Stimulated activated CD4-positive, alpha-beta T cell treated with anti-CD3 and anti-CD28 coated beads, Interleukin-4, amount 100 ng/mL, for 48 hours (primary cell): ENCODE measurements around the gene SLC6A17.

Experiments used
- DNase-seq, 2 donors: peaks; one replicate each; pipeline ENCODE4 v3.0.0-alpha.2; 2020; ENCODE audit warnings: low read depth in 2 of 2

The SLC6A17 gene

GRCh38 chr1:110173466-110174105 lies 23.3 kb downstream of the SLC6A17 start:
- no peak for DNase-seq

DNA sequence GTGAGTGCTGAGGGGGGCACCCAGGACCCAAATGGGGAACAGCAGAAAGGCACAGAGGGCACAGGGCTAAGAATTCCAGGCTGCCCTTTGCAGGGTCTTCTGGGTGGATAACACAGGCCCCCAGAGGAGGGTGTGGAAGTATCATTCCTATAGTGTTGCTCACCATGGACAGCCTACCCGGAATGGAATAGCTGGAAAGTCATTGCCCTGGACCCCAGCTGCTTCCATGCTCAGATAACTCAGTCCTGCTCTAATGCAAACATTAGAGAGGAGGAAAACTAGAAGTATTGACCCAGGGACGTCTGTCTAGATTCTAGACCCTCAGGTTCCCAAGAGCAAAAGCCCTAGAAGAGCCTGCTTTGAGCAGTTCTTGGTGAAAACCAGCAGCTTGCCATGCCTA lies 24.7 kb downstream of the SLC6A17 start:
- no peak for DNase-seq

DNA sequence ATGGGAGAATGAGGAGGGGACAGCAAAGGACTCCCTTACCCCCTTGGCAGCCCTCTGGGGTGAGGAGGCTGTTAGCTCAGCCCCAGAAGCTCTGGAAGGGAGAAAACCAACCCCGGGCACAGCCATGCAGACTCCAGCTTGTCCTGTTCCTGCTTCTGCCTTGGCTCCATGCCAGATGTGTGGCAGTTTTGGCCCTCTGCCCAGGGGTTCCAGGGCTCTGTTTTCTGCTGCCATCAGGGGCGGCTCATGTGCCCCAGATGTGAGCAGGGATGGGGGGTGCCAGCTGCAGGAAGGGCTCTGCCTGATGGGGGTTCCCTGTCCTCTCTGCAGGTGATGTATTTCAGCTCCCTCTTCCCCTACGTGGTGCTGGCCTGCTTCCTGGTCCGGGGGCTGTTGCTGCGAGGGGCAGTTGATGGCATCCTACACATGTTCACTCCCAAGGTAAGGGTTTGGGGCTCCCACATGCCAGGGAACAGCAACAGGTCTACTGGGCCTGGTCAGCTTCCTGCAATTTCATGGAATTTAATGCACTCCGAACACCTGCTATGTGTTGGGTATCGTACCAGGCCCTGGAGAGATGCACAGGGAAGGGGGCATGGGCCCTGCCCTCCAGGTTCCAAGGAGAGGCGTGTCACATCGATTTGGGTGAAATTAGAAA lies 26.1 kb downstream of the SLC6A17 start:
- DNase-seq: no peak

- no peak for DNase-seq
Measured at GRCh38 chr1:110177775-110178174, 27.5 kb downstream of the SLC6A17 start.

DNA sequence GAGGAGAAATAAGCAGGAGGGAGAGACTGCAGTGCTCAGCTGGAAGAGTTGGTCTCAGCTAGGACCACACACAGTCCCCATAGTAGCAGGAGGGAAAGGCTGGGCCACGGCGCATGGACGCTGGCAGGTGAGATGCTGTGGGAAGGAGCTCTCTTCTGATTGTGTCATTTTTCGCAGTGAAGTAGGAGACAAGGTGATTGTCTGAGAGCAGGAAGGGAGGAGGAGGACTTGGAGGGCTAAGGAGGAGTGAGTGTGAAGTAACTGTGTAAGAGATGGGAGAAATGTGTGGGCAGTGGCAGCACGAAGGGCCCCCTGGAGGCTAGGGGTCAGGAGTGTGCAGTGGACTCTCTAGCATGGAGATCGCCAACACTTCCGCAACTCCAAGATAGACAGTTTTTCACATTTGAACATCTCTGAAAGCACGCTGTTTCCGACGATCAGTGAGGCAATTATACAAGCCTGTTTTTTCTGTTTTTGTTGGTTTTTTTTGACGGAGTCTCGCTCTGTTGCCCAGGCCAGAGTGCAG lies 33.4 kb downstream of the SLC6A17 start:
- DNase-seq: no peak

- DNase-seq: no peak
Measured at GRCh38 chr1:110184446-110184845, 34.2 kb downstream of the SLC6A17 start.

GRCh38 chr1:110185181-110185580 lies 34.9 kb downstream of the SLC6A17 start:
- DNase-seq: no peak

GRCh38 chr1:110186558-110186957 lies 36.3 kb downstream of the SLC6A17 start:
- no peak for DNase-seq

DNA sequence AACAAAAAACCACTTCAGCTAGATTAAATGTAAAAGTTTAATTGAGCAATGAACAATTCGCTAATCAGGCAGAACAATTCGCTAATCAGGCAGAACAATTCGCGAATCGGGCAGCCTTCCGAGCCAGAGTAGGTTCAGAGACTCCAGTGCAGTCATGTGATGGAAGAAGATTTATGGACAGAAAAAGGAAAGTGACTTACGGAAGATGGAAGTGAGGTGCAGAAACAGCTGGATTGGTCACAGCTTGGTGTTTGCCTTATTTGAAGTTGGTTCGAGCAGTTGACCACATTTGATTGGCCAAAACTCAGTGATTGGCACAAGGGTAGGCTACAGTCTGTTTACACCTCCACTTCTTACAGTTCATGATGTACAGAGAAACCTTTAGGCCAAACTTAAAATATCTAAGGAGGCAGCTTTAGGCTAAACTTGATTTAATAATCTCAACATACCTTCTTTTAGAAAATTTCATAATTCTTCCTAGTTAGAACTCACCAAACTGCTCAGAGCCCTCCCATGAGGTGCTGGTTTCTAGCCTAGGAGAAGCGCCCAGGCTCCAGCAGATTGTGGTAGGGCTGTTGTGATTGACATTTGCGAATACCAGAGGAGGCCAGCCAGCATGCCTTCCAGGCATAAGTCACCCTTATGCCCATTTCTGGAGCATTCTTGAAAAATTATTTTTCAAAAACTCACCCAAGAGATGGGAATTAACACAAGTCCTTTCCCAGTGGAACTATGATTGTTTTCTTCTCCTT lies 37.0 kb downstream of the SLC6A17 start:
- no peak for DNase-seq

DNA sequence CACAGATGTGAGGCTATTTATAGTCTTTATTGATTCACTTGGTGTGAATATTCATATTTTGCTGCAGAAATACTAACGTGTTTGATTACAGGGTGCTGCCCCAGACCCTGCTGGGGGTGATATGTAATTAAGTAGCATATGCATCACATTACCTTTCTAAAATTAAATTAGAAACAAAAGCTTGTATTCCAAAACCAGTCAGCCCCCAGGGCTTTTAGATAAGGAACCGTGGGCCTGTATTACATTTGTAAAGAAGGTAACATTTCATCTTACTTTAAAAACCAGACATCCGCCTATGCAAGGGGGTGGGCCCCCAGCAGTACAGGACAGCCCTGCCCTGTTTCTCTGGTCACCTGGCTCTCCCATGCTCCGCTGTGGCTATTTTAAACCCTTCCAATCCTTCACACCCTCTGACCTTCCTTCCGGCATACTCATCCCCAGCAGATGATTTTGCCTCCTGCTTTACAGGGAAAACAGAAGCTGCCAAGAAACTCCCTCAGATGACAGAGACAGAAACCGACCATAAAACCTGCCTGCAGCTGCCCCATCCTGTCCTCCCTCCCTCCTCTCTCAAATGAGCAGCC lies 37.8 kb downstream of the SLC6A17 start:
- no peak for DNase-seq

- DNase-seq: no peak
Measured at GRCh38 chr1:110189181-110189580, 38.9 kb downstream of the SLC6A17 start.

DNA sequence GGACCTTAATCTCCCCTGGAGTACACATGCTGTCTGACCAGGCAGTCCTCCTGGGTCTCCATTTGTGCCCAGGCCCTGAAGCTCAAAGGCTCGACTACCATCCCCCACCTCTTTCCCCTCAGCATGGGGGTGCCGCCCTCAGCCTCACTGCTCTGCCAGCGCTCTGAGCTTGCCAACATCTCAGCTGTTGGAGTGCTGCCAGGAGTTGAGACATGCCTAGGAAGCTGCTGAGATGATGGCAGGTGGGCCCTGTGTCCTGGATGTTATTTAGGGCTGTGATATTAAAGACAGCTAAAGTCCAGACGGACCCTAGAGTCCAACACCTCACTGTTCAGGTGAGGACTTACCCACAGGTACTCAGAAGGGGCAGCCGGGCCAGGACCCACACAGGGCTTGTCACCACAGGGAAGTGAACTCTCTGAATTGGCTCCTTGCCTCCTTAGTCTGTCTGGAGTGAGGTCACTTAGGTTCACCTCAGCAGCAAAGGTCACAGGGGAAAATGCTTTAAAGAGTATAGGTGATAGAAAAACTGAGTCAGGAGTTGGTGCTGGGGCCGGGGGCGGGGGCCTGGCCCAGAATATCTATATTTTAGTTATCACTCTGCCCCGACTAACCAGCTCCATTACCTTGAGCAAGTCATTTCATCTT lies 40.1 kb downstream of the SLC6A17 start:
- DNase-seq: no peak

DNA sequence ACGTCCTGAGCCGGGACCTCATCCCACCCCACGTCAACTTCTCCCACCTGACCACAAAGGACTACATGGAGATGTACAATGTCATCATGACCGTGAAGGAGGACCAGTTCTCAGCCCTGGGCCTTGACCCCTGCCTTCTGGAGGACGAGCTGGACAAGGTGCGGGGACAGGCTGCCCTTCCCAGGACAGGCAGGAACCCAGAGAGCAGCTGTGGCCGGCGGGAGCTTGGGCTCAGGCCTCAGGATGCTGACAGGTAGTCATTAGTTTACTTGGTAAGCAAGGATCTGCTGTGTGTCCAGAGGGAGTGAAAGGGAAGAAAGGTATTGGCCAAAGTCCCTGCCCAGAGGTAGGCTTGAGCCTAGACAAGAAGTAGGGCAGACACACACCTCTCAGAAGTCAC lies 42.2 kb downstream of the SLC6A17 start:
- DNase-seq: no peak

- no peak for DNase-seq
Measured at GRCh38 chr1:110195196-110195595, 44.9 kb downstream of the SLC6A17 start.

DNA sequence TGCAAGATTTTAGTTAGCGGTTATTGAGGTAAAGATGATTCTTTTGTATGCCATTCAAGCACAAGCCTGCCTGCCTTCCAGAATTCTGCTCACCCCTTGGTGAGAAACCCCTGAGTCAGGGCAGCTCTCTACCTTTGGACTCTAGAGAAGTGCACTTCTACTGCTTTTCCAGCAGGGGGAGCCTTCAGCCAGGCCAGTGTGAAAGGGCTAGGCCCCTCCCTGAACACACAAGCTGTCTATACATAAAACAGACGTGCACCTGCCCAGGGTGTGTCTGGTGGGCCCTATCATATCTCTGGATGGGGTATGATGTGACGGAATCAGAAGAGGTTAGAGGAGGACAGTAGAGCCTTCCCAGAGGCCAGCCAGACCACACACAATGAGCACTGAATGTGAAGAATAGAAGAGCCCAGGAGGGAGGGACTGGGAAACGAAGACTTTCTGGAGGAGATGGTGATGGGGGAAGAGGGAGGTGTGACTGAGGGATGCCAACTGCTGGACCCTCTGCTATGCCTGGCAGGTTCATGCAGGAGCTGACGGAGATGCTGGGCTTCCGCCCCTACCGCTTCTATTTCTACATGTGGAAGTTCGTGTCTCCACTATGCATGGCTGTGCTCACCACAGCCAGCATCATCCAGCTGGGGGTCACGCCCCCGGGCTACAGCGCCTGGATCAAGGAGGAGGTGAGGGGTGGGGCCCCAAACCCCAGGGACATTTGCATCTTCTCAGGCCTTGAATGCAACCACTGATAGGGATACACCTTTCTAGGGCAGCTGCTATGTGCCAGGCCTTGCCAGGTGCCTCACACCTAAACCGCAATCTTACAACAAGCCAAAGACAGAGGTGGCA lies 46.8 kb downstream of the SLC6A17 start:
- no peak for DNase-seq

- no peak for DNase-seq
Measured at GRCh38 chr1:110197905-110198629, 47.8 kb downstream of the SLC6A17 start.

DNA sequence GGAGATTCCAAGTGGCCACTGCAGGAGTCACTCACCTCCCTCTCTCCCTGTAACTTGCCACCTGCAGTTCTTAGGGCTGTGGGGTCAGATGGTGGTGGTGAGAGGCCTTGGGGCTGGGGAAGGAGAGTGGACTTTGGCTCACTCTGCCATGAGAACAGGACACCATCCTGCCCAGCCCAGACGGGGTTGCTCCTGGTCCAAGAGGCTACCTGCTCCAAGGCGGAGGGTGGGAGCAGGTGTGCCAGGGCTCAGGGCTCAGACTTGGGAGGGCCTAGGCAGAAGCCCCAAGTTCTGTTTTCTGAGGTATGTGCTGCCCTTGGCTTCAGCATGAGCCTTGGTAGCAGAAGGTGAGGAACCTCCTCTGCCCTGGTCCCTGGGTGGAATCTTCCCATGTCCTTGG lies 48.5 kb downstream of the SLC6A17 start:
- no peak for DNase-seq

DNA sequence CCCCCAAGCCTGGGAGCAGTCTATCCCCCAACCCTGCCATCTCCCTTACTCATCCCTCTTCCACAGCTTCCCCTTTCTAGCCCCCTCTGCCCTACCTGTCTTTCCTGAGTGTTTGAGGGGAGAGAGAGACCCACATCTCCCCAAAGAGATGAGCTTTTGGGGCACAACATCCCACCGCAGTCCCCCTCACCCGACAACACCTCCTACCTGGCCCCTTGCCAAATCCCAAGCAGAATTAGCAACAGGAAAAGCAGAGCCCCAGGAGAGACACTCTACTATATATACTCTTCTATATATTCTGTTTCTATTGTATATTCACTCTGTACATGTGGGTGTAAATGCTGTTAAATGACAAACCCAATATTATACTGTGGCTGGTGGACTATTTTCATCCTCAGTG lies 49.9 kb downstream of the SLC6A17 start:
- DNase-seq: no peak

DNA sequence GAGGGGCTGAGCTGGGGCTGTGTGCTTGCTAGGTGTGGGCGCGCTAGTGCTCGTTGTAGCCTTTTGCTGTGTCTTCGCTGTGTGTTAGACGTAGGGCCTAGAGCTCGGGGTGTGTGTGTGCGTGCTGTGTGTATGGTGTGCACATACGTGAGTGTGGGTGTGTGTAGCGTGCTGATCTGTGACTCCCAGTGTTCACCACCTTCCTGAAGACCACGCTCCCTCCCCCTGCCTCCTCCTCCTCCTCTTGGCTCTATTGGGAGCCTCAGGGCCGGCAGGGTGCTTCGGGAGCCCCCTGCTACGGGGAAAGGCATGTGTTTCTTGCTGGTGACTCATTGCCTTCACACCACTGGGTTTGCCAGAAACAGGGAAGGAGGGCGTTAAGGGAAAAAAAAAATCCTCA lies 50.4 kb downstream of the SLC6A17 start:
- no peak for DNase-seq

DNA sequence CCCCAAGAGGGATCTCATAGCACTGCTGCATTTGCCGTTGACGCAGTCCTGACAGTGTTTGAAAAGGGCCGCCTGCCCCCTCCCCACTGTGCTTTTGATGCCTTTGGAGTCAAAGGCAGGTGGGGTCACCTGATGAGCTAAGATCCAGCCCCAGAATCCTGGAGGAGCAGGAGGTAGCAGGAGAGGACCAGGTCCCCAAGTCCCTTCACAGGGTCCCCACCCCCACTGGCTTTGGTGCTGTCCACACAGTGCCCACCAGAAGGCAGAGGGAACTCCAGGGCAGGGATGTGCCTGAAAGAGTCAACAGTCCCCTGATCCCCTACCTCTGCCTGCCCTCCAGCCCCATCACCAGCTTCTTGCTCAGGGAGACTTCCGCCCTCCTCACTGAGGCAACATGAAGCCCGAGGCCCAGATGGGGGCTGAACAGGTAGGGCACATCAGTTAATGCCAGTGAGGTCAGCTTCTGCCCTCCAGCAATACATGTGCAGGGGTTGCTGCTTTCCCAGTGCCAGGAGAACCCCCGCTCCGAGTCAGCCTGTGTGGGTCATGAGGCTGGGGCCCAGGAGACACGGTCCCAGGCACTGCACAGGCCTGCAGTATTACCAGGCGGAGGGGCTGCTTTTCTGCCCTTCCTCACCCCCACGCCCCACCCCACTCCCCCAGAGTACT lies 51.0 kb downstream of the SLC6A17 start:
- no peak for DNase-seq
